NCI-H2227 (cell line): Measurements from ENCODE around the gene EBLN1.
"Not testable (repeated sequence)": the region's sequence is repeated elsewhere in the genome, so short reads cannot be mapped to it uniquely, and the experiment has no call there.

Experiments used
- DNase-seq: peaks from one replicate; lab custom pipeline; 2025; ENCODE audit not compliant: unreplicated experiment; lab: John Stamatoyannopoulos, UW

Gene EBLN1

GRCh38 chr10:22228943-22229801 lies 11.4 kb upstream of the EBLN1 start:
- DNase-seq, result peak; percentile 90

- DNase-seq, result no peak
These were observed 10.5 kb upstream of the EBLN1 start for GRCh38 chr10:22228167-22228938.

GRCh38 chr10:22226599-22226998 lies 8.8 kb upstream of the EBLN1 start:
- DNase-seq, result no peak

GRCh38 chr10:22222236-22223190 lies 4.7 kb upstream of the EBLN1 start:
- DNase-seq, result no peak

- no peak for DNase-seq
These were observed 1.5 kb upstream of the EBLN1 start for GRCh38 chr10:22219308-22219707.

GRCh38 chr10:22218448-22218847 lies 633 bp upstream of the EBLN1 start:
- no peak for DNase-seq

GRCh38 chr10:22217084-22217483 lies 731 bp downstream of the EBLN1 start:
- DNase-seq, result not testable (repeated sequence)

- no peak for DNase-seq
These were observed 7.5 kb downstream of the EBLN1 start for GRCh38 chr10:22210267-22210666.

GRCh38 chr10:22193945-22194344 lies 23.9 kb downstream of the EBLN1 start:
- DNase-seq, result no peak

GRCh38 chr10:22185586-22185985 lies 32.2 kb downstream of the EBLN1 start:
- DNase-seq, result no peak

- DNase-seq, result no peak
These were observed 33.9 kb downstream of the EBLN1 start for GRCh38 chr10:22183771-22184461.

- DNase-seq, result no peak
These were observed 37.1 kb downstream of the EBLN1 start for GRCh38 chr10:22180724-22181123.

- DNase-seq, result no peak
These were observed 43.4 kb downstream of the EBLN1 start for GRCh38 chr10:22174442-22174841.

- DNase-seq, result no peak
These were observed 46.7 kb downstream of the EBLN1 start for GRCh38 chr10:22171131-22171530.

- DNase-seq, result no peak
These were observed 47.2 kb downstream of the EBLN1 start for GRCh38 chr10:22170582-22170981.

- no peak for DNase-seq
These were observed 57.8 kb downstream of the EBLN1 start for GRCh38 chr10:22159979-22160378.

- DNase-seq, result no peak
These were observed 58.6 kb downstream of the EBLN1 start for GRCh38 chr10:22159180-22159579.
